Caco-2 (cell line): ENCODE data around the gene NR4A3. TPM values are rescaled to one million over a fixed set of nuclear protein-coding genes. Genes with fewer than 3 reads are reported as not detected.

Source experiments
- BruUV-seq: library from RNA; stranded (reverse); fragments of 400-500 nt; replicated peaks from 2 replicates; lab custom pipeline; 2021; lab: Mats Ljungman, UMichigan
- CTCF ChIA-PET: fragments of 300-600 bp; sonication (Branson Sonifier 250); formaldehyde crosslinking; loops from one replicate; lab custom pipeline; 2022; ENCODE audit warnings: antibody characterized with exemption; lab: Charles Lee
- POLR2A ChIA-PET: fragments of 300-600 bp; sonication (Branson Sonifier 250); formaldehyde crosslinking; loops from one replicate; lab custom pipeline; 2022; ENCODE audit warnings: antibody characterized with exemption; lab: Charles Lee
- DNase-seq, 2 experiments: peaks; one replicate each; pipeline versions ENCODE4 v3.0.0 to v3.0.0-alpha.2; 2020 to 2022
- H3K27me3 ChIP-seq: replicated peaks from 2 replicates; pipeline ENCODE4 v1.6.0; 2011; ENCODE audit warnings: low read length; ENCODE audit not compliant: control insufficient read depth, insufficient read depth
- H3K36me3 ChIP-seq: 2 replicates; pipeline ENCODE4 v1.5.1; 2011; ENCODE audit warnings: low read length; ENCODE audit not compliant: control insufficient read depth, insufficient read depth
- H3K4me1 ChIP-seq: fragments of 250-450 bp; sonication (Bioruptor Pico); 2 replicates; pipeline ENCODE4 v1.5.1; 2020; ENCODE audit warnings: mild to moderate bottlenecking
- H3K4me3 ChIP-seq: 2 replicates; pipeline ENCODE4 v1.5.1; 2011; ENCODE audit warnings: low read depth, mild to moderate bottlenecking, control low read depth, low read length
- H3K9me3 ChIP-seq: fragments of 250-450 bp; sonication (Bioruptor Pico); 2 replicates; pipeline ENCODE4 v1.5.1; 2020; ENCODE audit warnings: mild to moderate bottlenecking, moderate library complexity
- H3K27ac Mint-ChIP-seq: one replicate; pipeline ENCODE4 v1.8.0; 2022; ENCODE audit warnings: mixed read lengths; ENCODE audit not compliant: unreplicated experiment
- H3K27me3 Mint-ChIP-seq: one replicate; pipeline ENCODE4 v1.8.0; 2022; ENCODE audit warnings: mixed read lengths; ENCODE audit not compliant: insufficient read depth, unreplicated experiment
- H3K36me3 Mint-ChIP-seq: one replicate; pipeline ENCODE4 v1.8.0; 2022; ENCODE audit warnings: mild to moderate bottlenecking, mixed read lengths; ENCODE audit not compliant: insufficient read depth, unreplicated experiment
- H3K4me1 Mint-ChIP-seq: one replicate; pipeline ENCODE4 v1.8.0; 2022; ENCODE audit warnings: low read depth, mixed read lengths; ENCODE audit not compliant: unreplicated experiment
- H3K4me3 Mint-ChIP-seq: one replicate; pipeline ENCODE4 v1.8.0; 2022; ENCODE audit warnings: mild to moderate bottlenecking, moderate library complexity, mixed read lengths; ENCODE audit not compliant: unreplicated experiment
- H3K9me3 Mint-ChIP-seq: one replicate; pipeline ENCODE4 v1.8.0; 2022; ENCODE audit warnings: mixed read lengths; ENCODE audit not compliant: unreplicated experiment
- CTCF ChIP-seq, 2 experiments: fragments of 200-600 bp in 1 of 2; IDR thresholded peaks; 1 replicate in 1 of 2; 2 replicates in 1 of 2; pipeline versions ENCODE4 v1.5.1 to v1.8.0; 2011 to 2022; ENCODE audit warnings: antibody characterized with exemption in 1 of 2, control low read depth in 1 of 2, inconsistent platforms in 1 of 2, low read depth in 1 of 2, low read length in 1 of 2, mild to moderate bottlenecking in 1 of 2, moderate library complexity in 1 of 2; ENCODE audit not compliant: insufficient read depth in 1 of 2, severe bottlenecking in 1 of 2, unreplicated experiment in 1 of 2
- intact Hi-C: fragments of 100-400 bp; cut with micrococcal nuclease; formaldehyde crosslinking; loops from one replicate; pipeline ENCODE4 v1.10.0; 2022; ENCODE audit not compliant: unreplicated experiment
- total RNA-seq: library from RNA; stranded (reverse); gene quantifications from 2 replicates; pipeline ENCODE4 v1.2.3, GENCODE V29; 2022

The NR4A3 gene
- total RNA-seq, 1 experiment from 2014 or later = 0.39 TPM

- no peak for TF ChIP-seq CTCF (IDR thresholded peaks at IDR 0.05; ENCODE audit: insufficient read depth in 1 of 2, low read depth in 1 of 2, low read length in 1 of 2, severe bottlenecking in 1 of 2, unreplicated experiment in 1 of 2)
- H3K4me1 Mint-ChIP-seq = no peaks in the 10 kb centered on the region
- Histone ChIP-seq H3K36me3 (no peaks in the 10 kb centered on the region), H3K4me1 (no peaks in the 10 kb centered on the region), H3K4me3 (no peak overlapping the region), H3K9me3 (no peaks in the 10 kb centered on the region), H3K27me3 (no peaks in the 10 kb centered on the region; the same call in 1 of the 2 replicates)
- intact Hi-C loops = no loop called here
- CTCF ChIA-PET = no interaction called here
- no peak overlapping the region for H3K27ac Mint-ChIP-seq
- no peaks in the 10 kb centered on the region for H3K36me3 Mint-ChIP-seq
- H3K4me3 Mint-ChIP-seq = no peak overlapping the region
- no peak for DNase-seq
- H3K27me3 Mint-ChIP-seq = no peaks in the 10 kb centered on the region
- H3K9me3 Mint-ChIP-seq = no peaks in the 10 kb centered on the region
- BruUV-seq = no TSS peak
- POLR2A ChIA-PET = no interaction called here
These were observed 37.7 kb downstream of the NR4A3 start for GRCh38 chr9:99859243-99859980.

GRCh38 chr9:99860266-99860665 lies 38.6 kb downstream of the NR4A3 start:
- Mint-ChIP-seq H3K36me3 (no peaks in the 10 kb centered on the region), H3K4me1 (no peaks in the 10 kb centered on the region), H3K4me3 (no peak overlapping the region), H3K27ac (no peak overlapping the region), H3K27me3 (no peaks in the 10 kb centered on the region), H3K9me3 (no peaks in the 10 kb centered on the region)
- ChIA-PET POLR2A (no interaction called here), CTCF (no interaction called here)
- Histone ChIP-seq H3K36me3 (no peaks in the 10 kb centered on the region), H3K4me1 (no peaks in the 10 kb centered on the region), H3K27me3 (no peaks in the 10 kb centered on the region; the same call in 1 of the 2 replicates), H3K9me3 (no peaks in the 10 kb centered on the region), H3K4me3 (no peak overlapping the region)
- DNase-seq = no peak
- intact Hi-C loops = no loop called here
- no TSS peak for BruUV-seq
- no peak for TF ChIP-seq CTCF (IDR thresholded peaks at IDR 0.05; ENCODE audit: insufficient read depth in 1 of 2, low read depth in 1 of 2, low read length in 1 of 2, severe bottlenecking in 1 of 2, unreplicated experiment in 1 of 2)

GRCh38 chr9:99863955-99864354 lies 42.3 kb downstream of the NR4A3 start:
- ChIA-PET POLR2A (no interaction called here), CTCF (no interaction called here)
- H3K27ac Mint-ChIP-seq = no peak overlapping the region
- H3K27me3 Mint-ChIP-seq = no peaks in the 10 kb centered on the region
- H3K4me3 Mint-ChIP-seq = no peak overlapping the region
- Histone ChIP-seq H3K4me3 (no peak overlapping the region), H3K4me1 (no peaks in the 10 kb centered on the region), H3K9me3 (no peaks in the 10 kb centered on the region), H3K27me3 (no peaks in the 10 kb centered on the region), H3K36me3 (no peaks in the 10 kb centered on the region)
- intact Hi-C loops = no loop called here
- TF ChIP-seq CTCF (IDR thresholded peaks at IDR 0.05; ENCODE audit: insufficient read depth in 1 of 2, low read depth in 1 of 2, low read length in 1 of 2, severe bottlenecking in 1 of 2, unreplicated experiment in 1 of 2) = no peak
- no peaks in the 10 kb centered on the region for H3K36me3 Mint-ChIP-seq
- BruUV-seq = no TSS peak
- H3K4me1 Mint-ChIP-seq = no peaks in the 10 kb centered on the region
- DNase-seq = no peak
- H3K9me3 Mint-ChIP-seq = no peaks in the 10 kb centered on the region
